Inflammatory macrophage (primary cell): ENCODE data around the gene TRUB2.
A peak's percentile ranks its signal among the peaks of the same experiment; 100 is the strongest.
"Not testable (repeated sequence)": the region's sequence is repeated elsewhere in the genome, so short reads cannot be mapped to it uniquely, and the experiment has no call there.

Experiments
- DNase-seq, 2 donors: peaks; one replicate each; pipeline ENCODE4 v3.0.0-alpha.2; 2020 to 2022

TRUB2 gene

GRCh38 chr9:128340691-128341434 lies 18.6 kb upstream of the TRUB2 start:
- peak in 1 of 2 donors; percentile 11 for DNase-seq

DNA sequence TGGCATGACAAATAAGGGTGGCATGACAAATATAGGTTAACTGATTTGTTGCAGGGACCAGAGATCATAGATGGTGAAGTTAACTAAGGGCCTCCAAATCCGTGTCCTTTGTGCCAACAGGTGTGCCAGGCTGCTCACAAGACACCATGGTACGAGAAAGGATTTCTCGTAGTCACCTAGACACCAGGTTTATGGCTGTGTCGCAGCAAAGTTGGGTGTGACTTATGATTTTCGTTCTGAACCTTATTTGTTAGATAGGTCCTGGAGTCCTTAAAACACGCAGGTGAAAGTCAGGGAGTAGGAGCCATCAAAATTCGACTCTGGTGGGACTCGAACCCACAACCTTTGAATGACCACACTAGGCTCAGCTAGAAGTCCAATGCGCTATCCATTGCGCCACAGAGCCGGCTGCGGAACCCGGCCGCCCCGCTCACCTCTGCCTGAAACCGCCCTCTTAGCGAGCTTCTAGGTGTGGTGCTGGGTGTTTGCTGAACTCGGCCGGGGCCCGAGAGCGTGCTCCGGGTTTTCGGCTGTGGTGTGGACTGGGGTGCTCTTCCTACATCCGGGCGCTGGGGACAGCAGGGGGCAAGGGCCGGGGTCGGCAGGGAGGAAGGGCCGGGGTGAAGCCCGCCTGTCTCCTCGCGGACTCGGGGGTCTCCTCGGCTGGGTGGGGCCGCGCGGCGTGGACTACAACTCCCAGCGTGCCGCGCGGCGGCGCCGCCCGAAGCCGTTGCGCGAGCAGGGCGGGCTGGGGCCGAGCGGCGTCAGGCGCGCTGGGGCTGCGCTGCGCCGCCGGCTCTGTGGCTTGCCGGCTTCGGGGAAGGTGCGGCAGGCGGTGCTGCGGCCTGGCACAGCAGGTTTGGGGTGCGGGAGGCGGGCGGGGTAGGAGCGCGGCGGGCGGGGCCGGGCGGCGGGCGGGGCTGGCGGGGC lies 17.8 kb upstream of the TRUB2 start, which contains the start of gene SLC27A4:
Gene SLC27A4, plus strand, starts transcription at position 767 of the 930 bp plus-strand sequence. CDS start 2,606 bp downstream, outside the sequence.
- DNase-seq: peak; percentile 66 to 86

- not testable (repeated sequence) for DNase-seq
These were observed 16.8 kb upstream of the TRUB2 start for GRCh38 chr9:128338852-128339614.

- no peak for DNase-seq
These were observed 15.7 kb upstream of the TRUB2 start for GRCh38 chr9:128337936-128338335.

GRCh38 chr9:128335914-128336313 lies 13.7 kb upstream of the TRUB2 start:
- DNase-seq: no peak

GRCh38 chr9:128335161-128335560 lies 12.9 kb upstream of the TRUB2 start:
- no peak for DNase-seq

DNA sequence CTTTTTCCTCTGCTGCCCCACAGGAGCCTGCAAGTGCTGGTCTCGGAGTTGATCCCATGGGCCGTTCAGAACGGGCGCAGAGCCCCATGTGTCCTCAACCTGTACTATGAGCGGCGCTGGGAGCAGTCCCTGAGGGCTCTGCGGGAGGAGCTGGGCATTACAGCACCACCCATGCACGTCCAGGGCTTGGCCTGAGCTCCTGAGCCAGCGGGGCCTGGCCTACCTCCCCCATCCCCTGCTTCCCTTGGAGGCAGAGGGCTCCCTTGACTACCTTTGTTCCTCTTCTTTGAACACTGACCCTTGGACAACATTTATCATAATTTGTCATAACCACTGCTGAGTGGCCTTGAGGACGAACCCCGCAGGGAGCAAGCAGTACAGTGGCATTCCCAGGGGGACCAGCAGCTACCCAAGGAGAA lies 11.2 kb upstream of the TRUB2 start:
- DNase-seq: no peak

- no peak for DNase-seq
These were observed 3.4 kb upstream of the TRUB2 start for GRCh38 chr9:128325629-128326028.

DNA sequence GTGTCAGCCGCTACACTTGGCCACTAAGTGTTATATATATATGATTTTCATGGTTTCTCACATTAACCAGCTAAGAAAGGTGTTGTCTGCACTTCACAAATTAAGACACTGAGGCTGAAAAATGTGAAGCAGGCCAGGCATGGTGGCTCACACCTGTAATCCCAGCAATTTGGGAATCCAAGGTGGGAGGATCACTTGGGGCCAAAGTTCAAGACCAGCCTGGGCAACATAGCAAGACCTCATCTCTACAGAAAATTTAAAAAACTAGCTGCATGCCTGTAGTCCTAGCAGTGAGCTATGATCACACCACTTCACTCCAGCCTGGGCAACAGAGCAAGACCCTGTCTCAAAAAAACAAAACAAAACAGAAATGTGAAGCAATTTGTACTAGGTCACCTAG lies 2.2 kb upstream of the TRUB2 start:
- no peak for DNase-seq

DNA sequence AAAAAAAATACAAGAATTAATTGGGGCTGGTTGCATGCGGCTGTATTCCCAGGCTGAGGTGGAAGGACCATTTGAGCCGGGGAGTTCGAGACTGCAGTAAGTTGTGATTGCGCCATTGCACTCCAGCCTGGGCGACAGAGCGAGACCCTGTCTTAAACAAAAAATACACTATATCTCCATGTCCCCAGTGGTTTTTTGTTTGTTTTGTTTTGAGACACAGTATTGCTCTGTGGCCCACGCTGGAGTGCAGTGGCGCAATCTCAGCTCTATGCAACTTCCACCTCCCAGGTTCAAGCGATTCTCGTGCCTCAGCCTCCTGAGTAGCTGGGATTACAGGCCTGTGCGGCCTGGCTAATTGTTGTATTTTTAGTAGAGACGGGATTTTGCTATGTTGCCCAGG lies 1.5 kb upstream of the TRUB2 start:
- peak; percentile 14 to 52 for DNase-seq

GRCh38 chr9:128323212-128323730 lies 1.0 kb upstream of the TRUB2 start:
- DNase-seq: no peak

DNA sequence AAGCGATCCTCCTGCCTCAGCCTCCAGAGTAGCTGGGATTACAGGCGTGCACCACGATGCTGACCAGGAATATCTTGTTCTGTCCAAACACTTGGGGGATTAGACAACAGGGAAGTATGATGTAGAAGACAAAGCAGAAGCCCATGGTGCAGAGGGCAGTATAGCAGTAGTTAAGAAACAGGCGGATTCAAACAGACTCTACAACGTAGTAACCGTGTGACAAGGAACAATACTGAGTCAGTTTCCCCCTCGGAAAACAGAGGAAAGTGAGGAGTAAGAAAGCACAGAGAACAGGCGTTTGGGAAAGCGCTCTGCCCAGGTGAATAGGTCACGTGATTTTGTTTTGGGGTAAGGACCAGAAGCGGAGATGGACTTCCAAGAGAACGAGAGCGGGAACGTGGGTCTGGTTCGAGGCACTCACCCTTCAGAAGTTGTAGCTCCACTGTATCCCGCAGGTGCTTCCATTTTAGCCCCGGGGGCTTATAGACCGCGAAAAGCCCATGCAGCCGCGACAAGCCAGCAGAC lies 306 bp downstream of the TRUB2 start:
- no peak for DNase-seq

DNA sequence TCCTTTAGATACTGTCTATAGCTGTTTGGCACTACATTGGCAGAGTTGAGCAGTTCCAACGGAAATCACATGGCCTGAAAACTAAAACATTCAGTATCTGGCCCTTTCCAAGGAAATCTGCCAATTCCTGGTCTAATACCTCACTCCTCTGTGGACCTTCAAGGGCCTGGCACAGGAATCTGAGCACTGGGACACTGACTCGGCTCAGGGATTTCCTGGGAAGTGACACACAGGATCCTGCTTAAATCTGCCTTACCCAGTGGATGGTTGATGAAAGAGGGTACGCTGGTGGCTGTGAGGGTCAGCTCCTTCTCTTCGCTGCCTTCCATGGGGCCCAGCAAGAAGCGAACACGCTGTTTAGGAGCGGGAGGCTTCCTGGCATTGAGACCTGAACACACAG lies 904 bp downstream of the TRUB2 start:
- no peak for DNase-seq

- no peak for DNase-seq
These were observed 4.6 kb downstream of the TRUB2 start for GRCh38 chr9:128317629-128318028.

DNA sequence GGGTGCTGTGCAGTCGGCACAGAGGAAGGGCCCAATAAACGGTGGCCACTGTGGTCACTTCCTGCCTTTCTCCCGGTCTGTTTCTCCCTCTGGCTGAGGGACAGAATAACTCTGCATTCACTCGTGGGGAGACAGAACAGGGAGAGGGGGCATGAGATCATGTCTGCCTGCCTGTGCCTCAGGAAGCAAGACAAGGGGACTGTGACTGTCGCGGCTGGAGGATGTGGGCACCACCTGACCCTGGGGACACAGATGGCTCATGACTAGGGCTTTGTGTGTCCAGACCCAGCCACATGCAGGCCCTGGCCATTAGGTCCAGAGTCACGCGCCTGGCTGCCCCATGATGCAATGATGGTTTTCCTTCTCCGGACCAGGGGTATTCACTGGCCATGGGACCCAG lies 5.8 kb downstream of the TRUB2 start:
- no peak for DNase-seq

DNA sequence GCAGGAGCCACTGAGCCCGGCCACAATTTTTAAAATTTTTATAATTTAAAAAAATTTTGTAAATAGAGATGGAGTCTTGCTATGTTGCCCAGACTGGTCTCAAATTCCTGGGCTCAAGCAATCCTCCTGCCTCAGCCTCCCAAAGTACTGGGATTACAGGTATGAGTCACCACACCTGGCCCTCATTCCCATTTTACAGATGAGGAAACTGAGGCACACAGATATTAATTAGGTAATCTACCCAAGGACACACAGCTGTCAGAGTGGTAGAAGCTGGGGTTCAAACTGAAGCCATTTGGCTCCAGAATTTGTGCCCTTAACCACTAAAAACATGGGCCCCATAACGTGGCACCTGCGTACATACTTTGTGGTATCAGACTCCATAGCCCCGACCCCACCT lies 7.5 kb downstream of the TRUB2 start:
- no peak for DNase-seq

DNA sequence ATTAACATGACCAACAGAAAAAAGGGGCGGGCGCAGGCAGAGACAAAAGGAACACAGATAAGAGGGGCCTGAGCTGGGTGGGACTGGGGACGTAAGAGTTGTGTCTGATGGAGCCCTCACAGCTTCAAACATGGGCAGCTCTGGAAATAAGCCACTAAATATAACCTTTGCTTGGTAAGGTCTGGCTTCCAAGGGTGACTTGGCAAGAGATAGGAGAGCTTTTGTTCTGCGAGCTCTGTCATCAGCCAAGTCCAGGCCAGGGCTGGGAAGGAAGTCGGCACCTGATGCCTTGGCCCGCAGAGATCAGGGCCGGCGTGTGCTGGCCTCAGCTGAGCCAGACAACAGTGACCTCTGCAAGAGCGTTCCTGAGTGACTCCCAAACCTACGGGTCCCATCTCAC lies 11.8 kb downstream of the TRUB2 start:
- DNase-seq: no peak

DNA sequence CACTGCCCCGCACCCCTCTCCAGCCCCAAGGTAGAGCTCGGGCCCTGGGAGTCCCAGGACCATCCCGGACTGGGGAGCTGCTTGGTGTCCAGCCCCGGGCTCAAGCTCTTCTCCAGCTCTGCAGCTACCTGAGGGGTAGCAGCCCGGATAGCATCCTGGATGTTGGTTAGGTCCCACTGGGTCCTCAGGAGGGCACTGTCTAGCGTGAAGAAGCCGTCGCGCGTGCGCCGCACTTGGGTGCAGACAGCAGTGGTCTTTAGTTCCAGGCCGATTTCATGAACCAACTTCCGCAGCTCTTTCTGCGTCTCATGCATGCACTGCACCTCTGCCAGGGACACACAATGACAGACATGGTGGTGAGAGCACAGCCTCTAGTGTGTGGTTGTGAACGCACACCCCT lies 12.7 kb downstream of the TRUB2 start:
- no peak for DNase-seq

GRCh38 chr9:128304971-128305288 lies 17.3 kb downstream of the TRUB2 start:
- DNase-seq: no peak

GRCh38 chr9:128304136-128304970 lies 17.9 kb downstream of the TRUB2 start:
- DNase-seq: no peak
